ENCODE measurements around the gene VIT.

VIT gene

DNA sequence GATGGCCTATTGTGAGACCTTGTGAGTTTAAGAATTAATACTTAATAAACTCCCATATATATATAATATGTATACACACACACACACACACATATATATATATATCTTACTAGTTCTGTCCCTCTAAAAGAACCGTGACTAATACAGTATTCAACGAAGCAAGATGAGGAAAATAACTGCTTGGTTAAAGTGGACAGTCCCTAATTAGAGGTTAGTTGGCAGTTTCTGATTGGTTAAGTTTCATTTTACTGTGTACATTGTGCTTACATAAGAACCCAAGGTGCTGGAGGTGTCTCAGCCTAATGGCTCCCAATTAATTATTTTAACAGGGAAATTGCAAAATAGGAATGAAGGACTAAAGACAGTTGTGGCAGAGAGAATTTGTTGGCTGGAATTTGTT lies 137.7 kb downstream of the VIT start:
- Histone ChIP-seq H3K9me3 (ENCODE audit: control insufficient read depth, insufficient read depth, low read depth, low read length) (no peaks in the 10 kb centered on the region), H3K4me1 (ENCODE audit: control insufficient read depth, insufficient read depth, low read length) (peaks cover 21% of the 10 kb centered on the region), H3K27ac (ENCODE audit: low read depth, low read length) (0 out of 2 replicates have a peak overlapping the region, but pooled peaks have one; percentile 7), H3K4me3 (ENCODE audit: low read depth, low read length) (no peak overlapping the region), H3K36me3 (ENCODE audit: control insufficient read depth, insufficient read depth, low read length) (no peaks in the 10 kb centered on the region), H3K9ac (ENCODE audit: low read length) (no peak overlapping the region), H3K27me3 (ENCODE audit: control insufficient read depth, insufficient read depth, low read length) (no peaks in the 10 kb centered on the region)

DNA sequence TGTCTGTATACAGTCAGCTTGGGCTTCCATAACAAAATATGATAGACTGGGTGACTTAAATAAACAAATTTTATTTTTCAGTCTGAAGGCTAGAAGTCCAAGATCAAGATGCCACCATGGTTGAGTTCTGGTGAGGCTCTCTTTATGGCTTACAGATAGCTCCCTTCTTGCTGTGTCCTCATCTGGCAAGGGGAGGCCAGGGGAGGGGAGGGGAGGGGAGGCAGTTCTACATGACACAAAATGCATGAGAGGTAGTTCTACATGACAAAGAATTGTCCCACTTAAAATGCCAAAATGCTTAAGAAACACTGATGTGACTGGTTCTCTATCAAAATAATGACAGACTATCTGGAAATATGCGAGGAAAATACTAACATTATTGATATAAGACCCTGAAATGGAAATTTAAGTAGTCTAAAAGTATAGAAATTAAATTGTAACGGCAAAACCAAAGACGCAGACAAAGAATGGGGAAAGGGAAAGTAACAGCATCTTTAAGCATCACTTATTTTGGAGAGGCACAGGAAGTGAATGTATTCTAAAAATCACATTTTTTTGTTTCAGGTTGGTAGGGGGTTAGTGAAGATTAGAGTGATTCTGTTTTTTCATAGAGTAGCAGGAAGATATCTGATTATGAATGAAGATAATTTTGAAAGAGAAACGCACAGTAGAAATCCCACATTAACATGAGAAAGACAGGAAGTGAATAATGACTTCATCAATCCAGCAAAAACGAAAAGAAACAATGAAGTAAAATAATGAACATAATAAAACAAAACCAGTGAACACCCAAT lies 138.4 kb downstream of the VIT start:
- H3K27me3 ChIP-seq (ENCODE audit: control insufficient read depth, insufficient read depth, low read length): no peaks in the 10 kb centered on the region
- H3K9me3 ChIP-seq (ENCODE audit: control insufficient read depth, insufficient read depth, low read depth, low read length): no peaks in the 10 kb centered on the region
- no peaks in the 10 kb centered on the region for H3K36me3 ChIP-seq (ENCODE audit: control insufficient read depth, insufficient read depth, low read length)
- H3K27ac ChIP-seq (ENCODE audit: low read depth, low read length): peak overlapping the region; percentile 45; the same call in 1 of the 2 replicates
- H3K9ac ChIP-seq (ENCODE audit: low read length): no peak overlapping the region
- no peak overlapping the region for H3K4me3 ChIP-seq (ENCODE audit: low read depth, low read length)
- H3K4me1 ChIP-seq (ENCODE audit: control insufficient read depth, insufficient read depth, low read length): peaks cover 21% of the 10 kb centered on the region

DNA sequence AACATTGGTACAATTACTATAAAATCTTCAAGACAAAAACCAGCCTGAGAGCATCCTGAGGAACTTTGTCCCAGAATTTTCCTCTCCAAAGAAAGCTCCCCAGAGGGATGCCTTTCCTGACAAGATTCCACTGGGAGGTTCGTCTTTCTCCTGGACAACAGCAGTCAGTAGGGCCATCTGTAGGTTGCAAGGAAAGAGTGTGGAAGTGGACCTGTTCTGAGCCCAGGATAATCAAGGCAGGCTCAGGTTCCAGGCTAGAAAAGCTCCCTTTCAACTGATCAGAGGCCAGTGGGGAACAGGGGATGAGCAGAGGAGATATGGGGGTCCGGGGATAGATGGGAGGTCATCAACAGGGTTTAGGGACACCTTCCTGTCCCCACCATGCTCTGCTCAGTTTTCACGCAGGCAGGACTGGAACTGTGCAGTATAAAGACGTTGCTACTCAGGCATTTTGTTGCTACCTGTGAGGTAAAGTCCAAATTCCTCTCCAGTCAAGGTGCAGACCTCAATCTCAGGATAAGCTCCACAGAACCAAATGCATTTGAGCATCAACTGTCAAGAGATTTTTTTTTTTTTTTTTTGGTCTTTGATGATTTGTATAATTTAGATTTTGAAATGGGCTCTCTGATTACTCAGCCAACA lies 143.6 kb downstream of the VIT start:
- H3K9ac ChIP-seq (ENCODE audit: low read length): no peak overlapping the region
- no peaks in the 10 kb centered on the region for H3K36me3 ChIP-seq (ENCODE audit: control insufficient read depth, insufficient read depth, low read length)
- H3K27me3 ChIP-seq (ENCODE audit: control insufficient read depth, insufficient read depth, low read length): no peaks in the 10 kb centered on the region
- no peaks in the 10 kb centered on the region for H3K9me3 ChIP-seq (ENCODE audit: control insufficient read depth, insufficient read depth, low read depth, low read length)
- peaks cover 22% of the 10 kb centered on the region for H3K4me1 ChIP-seq (ENCODE audit: control insufficient read depth, insufficient read depth, low read length)
- no peak overlapping the region for H3K4me3 ChIP-seq (ENCODE audit: low read depth, low read length)
- H3K27ac ChIP-seq (ENCODE audit: low read depth, low read length): no peak overlapping the region

GRCh38 chr2:36843838-36844237 lies 147.3 kb downstream of the VIT start:
- no peaks in the 10 kb centered on the region for H3K9me3 ChIP-seq (ENCODE audit: control insufficient read depth, insufficient read depth, low read depth, low read length)
- H3K9ac ChIP-seq (ENCODE audit: low read length): no peak overlapping the region
- no peaks in the 10 kb centered on the region for H3K27me3 ChIP-seq (ENCODE audit: control insufficient read depth, insufficient read depth, low read length)
- H3K4me3 ChIP-seq (ENCODE audit: low read depth, low read length): no peak overlapping the region
- peaks cover 7% of the 10 kb centered on the region for H3K36me3 ChIP-seq (ENCODE audit: control insufficient read depth, insufficient read depth, low read length)
- peaks cover 14% of the 10 kb centered on the region; the same call in 1 of the 2 replicates for H3K4me1 ChIP-seq (ENCODE audit: control insufficient read depth, insufficient read depth, low read length)
- no peak overlapping the region for H3K27ac ChIP-seq (ENCODE audit: low read depth, low read length)

DNA sequence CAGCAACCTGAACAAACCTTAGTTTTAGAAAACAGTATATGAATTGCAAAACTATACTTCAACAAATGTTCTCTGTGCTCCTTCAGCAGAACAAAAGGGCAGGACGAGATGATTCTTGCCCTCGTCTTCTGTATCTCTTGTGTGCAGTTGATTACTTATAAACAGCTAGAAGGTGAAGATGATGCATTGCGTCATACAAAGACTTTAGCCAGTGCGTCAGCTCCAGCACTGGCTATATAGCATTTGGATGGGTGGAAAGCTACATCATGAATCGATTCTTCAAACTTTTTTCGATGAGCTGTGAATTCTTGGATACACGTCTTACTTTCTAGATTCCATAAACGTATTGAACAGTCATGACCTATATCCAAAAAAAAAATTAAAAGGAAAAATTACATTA lies 152.8 kb downstream of the VIT start:
- Histone ChIP-seq H3K4me1 (ENCODE audit: control insufficient read depth, insufficient read depth, low read length) (peaks cover 6% of the 10 kb centered on the region; the same call in 1 of the 2 replicates), H3K9ac (ENCODE audit: low read length) (no peak overlapping the region), H3K4me3 (ENCODE audit: low read depth, low read length) (no peak overlapping the region), H3K36me3 (ENCODE audit: control insufficient read depth, insufficient read depth, low read length) (peaks cover 27% of the 10 kb centered on the region), H3K27ac (ENCODE audit: low read depth, low read length) (no peak overlapping the region), H3K27me3 (ENCODE audit: control insufficient read depth, insufficient read depth, low read length) (no peaks in the 10 kb centered on the region), H3K9me3 (ENCODE audit: control insufficient read depth, insufficient read depth, low read depth, low read length) (no peaks in the 10 kb centered on the region)

GRCh38 chr2:36854241-36854640 lies 157.7 kb downstream of the VIT start:
- no peak overlapping the region for H3K27ac ChIP-seq (ENCODE audit: low read depth, low read length)
- H3K27me3 ChIP-seq (ENCODE audit: control insufficient read depth, insufficient read depth, low read length): no peaks in the 10 kb centered on the region
- peaks cover 44% of the 10 kb centered on the region for H3K36me3 ChIP-seq (ENCODE audit: control insufficient read depth, insufficient read depth, low read length)
- H3K9me3 ChIP-seq (ENCODE audit: control insufficient read depth, insufficient read depth, low read depth, low read length): no peaks in the 10 kb centered on the region
- no peaks in the 10 kb centered on the region; the same call in 1 of the 2 replicates for H3K4me1 ChIP-seq (ENCODE audit: control insufficient read depth, insufficient read depth, low read length)
- no peak overlapping the region for H3K9ac ChIP-seq (ENCODE audit: low read length)
- no peak overlapping the region for H3K4me3 ChIP-seq (ENCODE audit: low read depth, low read length)

GRCh38 chr2:36855429-36855828 lies 158.9 kb downstream of the VIT start:
- Histone ChIP-seq H3K27me3 (ENCODE audit: control insufficient read depth, insufficient read depth, low read length) (no peaks in the 10 kb centered on the region), H3K4me3 (ENCODE audit: low read depth, low read length) (no peak overlapping the region), H3K9me3 (ENCODE audit: control insufficient read depth, insufficient read depth, low read depth, low read length) (no peaks in the 10 kb centered on the region), H3K36me3 (ENCODE audit: control insufficient read depth, insufficient read depth, low read length) (peaks cover 41% of the 10 kb centered on the region), H3K4me1 (ENCODE audit: control insufficient read depth, insufficient read depth, low read length) (no peaks in the 10 kb centered on the region; the same call in 1 of the 2 replicates), H3K9ac (ENCODE audit: low read length) (no peak overlapping the region), H3K27ac (ENCODE audit: low read depth, low read length) (no peak overlapping the region)

- H3K27me3 ChIP-seq (ENCODE audit: control insufficient read depth, insufficient read depth, low read length): no peaks in the 10 kb centered on the region
- H3K4me1 ChIP-seq (ENCODE audit: control insufficient read depth, insufficient read depth, low read length): no peaks in the 10 kb centered on the region; the same call in 1 of the 2 replicates
- H3K9me3 ChIP-seq (ENCODE audit: control insufficient read depth, insufficient read depth, low read depth, low read length): no peaks in the 10 kb centered on the region
- no peak overlapping the region for H3K27ac ChIP-seq (ENCODE audit: low read depth, low read length)
- no peak overlapping the region for H3K9ac ChIP-seq (ENCODE audit: low read length)
- H3K4me3 ChIP-seq (ENCODE audit: low read depth, low read length): no peak overlapping the region
- peaks cover 40% of the 10 kb centered on the region for H3K36me3 ChIP-seq (ENCODE audit: control insufficient read depth, insufficient read depth, low read length)
Measured at GRCh38 chr2:36857713-36858112, 161.2 kb downstream of the VIT start.

DNA sequence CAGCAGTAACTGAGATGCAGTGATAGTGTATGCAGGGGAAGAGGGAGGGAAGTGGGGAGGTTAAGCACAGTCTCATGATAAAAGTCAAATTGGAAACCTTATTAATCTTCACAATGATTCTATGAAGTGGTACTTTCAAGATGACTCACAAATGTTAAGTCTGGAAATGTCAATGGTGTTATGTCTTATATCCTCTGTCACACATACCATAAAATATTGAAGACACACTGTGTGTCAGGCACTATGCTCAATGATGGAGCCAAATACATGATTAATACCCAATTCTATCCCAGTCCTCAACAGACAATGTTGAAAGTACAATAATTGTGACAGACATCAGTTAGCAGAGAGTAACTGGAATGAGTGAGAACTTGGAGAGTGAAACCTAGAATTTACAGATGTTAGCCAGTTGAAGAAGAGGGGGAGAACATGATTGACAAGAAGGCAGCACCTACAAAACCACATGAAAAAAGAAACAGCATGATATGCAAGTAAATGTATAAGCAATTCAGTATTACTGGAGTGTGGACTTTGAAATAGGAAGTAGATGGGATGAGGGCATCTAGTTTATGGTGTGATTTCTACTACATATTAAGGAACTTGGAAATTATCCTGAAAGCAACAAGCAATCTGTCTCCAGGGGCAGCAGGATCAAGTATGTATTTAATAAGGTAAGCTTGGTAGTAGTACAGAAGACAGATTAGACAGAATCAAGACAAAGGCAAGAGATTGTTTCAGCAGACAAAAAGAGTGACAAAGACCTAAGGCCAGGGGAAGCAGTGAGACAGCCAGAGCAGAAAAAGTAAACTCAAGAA lies 162.3 kb downstream of the VIT start:
- Histone ChIP-seq H3K9ac (ENCODE audit: low read length) (no peak overlapping the region), H3K36me3 (ENCODE audit: control insufficient read depth, insufficient read depth, low read length) (peaks cover 40% of the 10 kb centered on the region), H3K27me3 (ENCODE audit: control insufficient read depth, insufficient read depth, low read length) (no peaks in the 10 kb centered on the region), H3K4me1 (ENCODE audit: control insufficient read depth, insufficient read depth, low read length) (no peaks in the 10 kb centered on the region; the same call in 1 of the 2 replicates), H3K9me3 (ENCODE audit: control insufficient read depth, insufficient read depth, low read depth, low read length) (no peaks in the 10 kb centered on the region), H3K4me3 (ENCODE audit: low read depth, low read length) (no peak overlapping the region), H3K27ac (ENCODE audit: low read depth, low read length) (no peak overlapping the region)

DNA sequence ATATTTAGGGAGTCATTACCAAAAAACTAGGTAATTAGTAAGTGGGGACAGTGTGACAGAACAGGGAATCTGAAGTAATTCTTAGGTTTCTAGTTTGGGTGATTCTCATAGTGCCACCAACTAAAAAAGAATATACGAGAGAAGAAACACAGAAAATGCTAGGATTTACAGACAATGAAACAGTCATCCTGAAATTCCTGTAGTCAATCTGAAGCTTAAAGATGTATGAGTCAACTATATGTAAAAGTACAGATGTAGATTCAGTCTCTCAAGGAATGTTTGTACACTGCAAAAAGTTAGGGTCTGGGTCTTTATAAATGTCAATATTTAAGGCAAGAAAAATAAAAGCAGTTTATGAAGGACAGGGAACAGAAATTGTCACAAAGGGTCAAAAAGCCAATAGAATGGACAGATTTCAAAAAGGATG lies 162.9 kb downstream of the VIT start:
- no peaks in the 10 kb centered on the region; the same call in 1 of the 2 replicates for H3K4me1 ChIP-seq (ENCODE audit: control insufficient read depth, insufficient read depth, low read length)
- H3K9me3 ChIP-seq (ENCODE audit: control insufficient read depth, insufficient read depth, low read depth, low read length): no peaks in the 10 kb centered on the region
- no peaks in the 10 kb centered on the region for H3K27me3 ChIP-seq (ENCODE audit: control insufficient read depth, insufficient read depth, low read length)
- peaks cover 43% of the 10 kb centered on the region for H3K36me3 ChIP-seq (ENCODE audit: control insufficient read depth, insufficient read depth, low read length)
- no peak overlapping the region for H3K4me3 ChIP-seq (ENCODE audit: low read depth, low read length)
- no peak overlapping the region for H3K27ac ChIP-seq (ENCODE audit: low read depth, low read length)
- H3K9ac ChIP-seq (ENCODE audit: low read length): no peak overlapping the region
